Pancreas (tissue), 10 donors: Measurements from ENCODE around the gene DNM1. TPM values are rescaled to one million over a fixed set of nuclear protein-coding genes. Genes with fewer than 3 reads are reported as not detected.
"Not testable (repeated sequence)": the region's sequence is repeated elsewhere in the genome, so short reads cannot be mapped to it uniquely, and the experiment has no call there.

Experiments used
- ATAC-seq, 4 donors: fragments of 200-7000 bp; cut with Tn5 transposase; one replicate each; pipeline versions ENCODE4 v1.8.0 to v1.9.1; 2020; ENCODE audit warnings: mild to moderate bottlenecking in 4 of 4, moderate library complexity in 4 of 4
- DNase-seq, 6 donors: peaks; one replicate each; pipeline ENCODE4 v3.0.0-alpha.2; 2020
- FAIRE-seq: peaks from 2 replicates; lab custom pipeline; 2012; peaks lifted over from hg19 to GRCh38; lab: Jason Lieb, UNC
- H3K27ac ChIP-seq, 4 donors: fragments of 200-600 bp; sonication (generic); 1 replicate in 3 of 4; 2 replicates in 1 of 4; pipeline versions ENCODE4 v1.5.0 to v1.8.0; 2020
- H3K27me3 ChIP-seq, 4 donors: fragments of 200-600 bp; one replicate each; pipeline ENCODE4 v1.8.0; 2021
- H3K36me3 ChIP-seq, 3 donors: fragments of 200-600 bp; sonication (generic) in 1 of 3; one replicate each; pipeline versions ENCODE4 v1.5.0 to v1.8.0; 2020 to 2021
- H3K4me1 ChIP-seq, 3 donors: fragments of 200-600 bp; one replicate each; pipeline ENCODE4 v1.8.0; 2021
- H3K4me3 ChIP-seq, 4 donors: fragments of 200-600 bp; sonication (generic) in 2 of 4; one replicate each; pipeline versions ENCODE4 v1.5.0 to v1.8.0; 2020 to 2021
- H3K9me3 ChIP-seq, 4 donors: fragments of 200-600 bp; one replicate each; pipeline ENCODE4 v1.8.0; 2021
- WGBS, 2 donors: extraction: QIAGEN DNeasy Blood & Tissue Kit; methylation state at CpG; one replicate each; pipeline ENCODE4 v1.1.7; 2013; 5-methylcytosine and 5-hydroxymethylcytosine counted together
- intact Hi-C, 3 donors: fragments of 100-400 bp; cut with DNase I; formaldehyde crosslinking; loops; one replicate each; pipeline versions ENCODE4 v1.11.1 to v1.14.2; 2022
- polyA plus RNA-seq, 2 donors: library from polyadenylated mRNA; stranded (reverse); fragments of 200-250 nt; gene quantifications; one replicate each; pipeline ENCODE4 v1.2.3, GENCODE V29; 2013
- total RNA-seq, 6 donors: library from RNA; stranded (reverse); fragmentation: NEBNext Ultra II Directional in 4 of 6; extraction: Animal tissue kit (Norgen Biotek cat#: 25700) in 4 of 6; gene quantifications; one replicate each; pipeline versions ENCODE4 v1.2.1 to v1.2.4, GENCODE V29; 2021 to 2023
- TF ChIP-seq, protein P1 (sequence below), 4 donors: fragments of 200-600 bp; sonication (generic) in 3 of 4; IDR thresholded peaks; one replicate each; pipeline versions ENCODE4 v1.5.0 to v1.8.0; 2021; ENCODE audit warnings: antibody characterized with exemption in 4 of 4
- donor health status: healthy with polysubstance abuse.
- donor health status: DM: no; HTN: no; CAD: no; lungs with moderate emphysema.
- donor health status: DM: no; HTN: no; CAD: no.
- donor health status: control.
- donor health status: control.
- donor health status: Bipolar disorder and iron deficiency.
- donor health status: DM: yes; HTN: yes; CAD: no.
- donor health status: DM: no; HTN: no; CAD: no.
- donor health status: DM: no; HTN: no; CAD: no.
- donor health status: DM: yes; HTN: yes; CAD: no.

Gene DNM1
- total and polyA plus RNA-seq, 8 donors, result 5.8 to 23.1 (median 12.3) TPM

DNA sequence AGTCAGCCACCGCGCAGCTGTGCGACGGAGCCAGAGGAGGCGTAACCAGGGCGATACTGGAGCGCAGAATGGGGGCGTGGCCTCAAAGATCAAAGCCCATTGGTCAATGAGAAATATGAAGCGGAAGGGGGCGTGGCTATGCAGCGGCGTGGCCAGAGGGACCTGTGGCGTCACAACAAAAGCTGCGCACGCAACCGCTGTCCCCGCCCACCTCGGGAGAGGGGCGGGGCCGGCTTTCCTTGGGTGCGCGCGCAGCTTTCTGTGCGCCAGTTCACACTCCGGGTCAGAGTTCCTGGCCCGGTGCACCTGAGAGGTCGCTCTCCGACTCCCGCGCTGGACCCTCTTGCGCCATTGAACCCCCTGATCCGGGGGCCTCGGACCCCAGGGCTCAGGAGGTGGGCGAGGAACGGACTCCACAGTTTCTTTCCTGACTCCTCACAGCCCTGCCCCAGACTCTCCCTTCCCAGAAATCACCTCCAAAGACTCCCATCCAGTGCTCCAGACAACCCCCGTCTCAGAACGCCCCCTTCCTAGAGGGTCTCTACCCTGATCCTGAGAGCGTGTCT lies 72.9 kb downstream of the DNM1 start, which contains the start of gene SWI5:
Gene SWI5, plus strand, starts transcription at position 269 of the 566 bp plus-strand sequence.
- intact Hi-C loops, result no loop called here
- FAIRE-seq (peak; percentile 41), ATAC-seq (peak; percentile 93 to 97 (median 96)), DNase-seq (peak; percentile 100)
- Histone ChIP-seq H3K27ac (peak within 1 kb of the TSS; percentile 73 to 76 (median 74)), H3K4me1 (peaks cover 0 to 12% (median 5%) of the 10 kb centered on the region in 3 donors), H3K36me3 (peaks cover 0 to 12% (median 0%) of the 10 kb centered on the region in 3 donors), H3K27me3 (no peaks in the 10 kb centered on the region), H3K4me3 (peak within 1 kb of the TSS; percentile 84 to 91 (median 90)), H3K9me3 (no peaks in the 10 kb centered on the region)
- 0% methylated on average over 33 to 38 of the region's 38 CpGs for WGBS, 2 donors
- TF ChIP-seq, protein P1, sequence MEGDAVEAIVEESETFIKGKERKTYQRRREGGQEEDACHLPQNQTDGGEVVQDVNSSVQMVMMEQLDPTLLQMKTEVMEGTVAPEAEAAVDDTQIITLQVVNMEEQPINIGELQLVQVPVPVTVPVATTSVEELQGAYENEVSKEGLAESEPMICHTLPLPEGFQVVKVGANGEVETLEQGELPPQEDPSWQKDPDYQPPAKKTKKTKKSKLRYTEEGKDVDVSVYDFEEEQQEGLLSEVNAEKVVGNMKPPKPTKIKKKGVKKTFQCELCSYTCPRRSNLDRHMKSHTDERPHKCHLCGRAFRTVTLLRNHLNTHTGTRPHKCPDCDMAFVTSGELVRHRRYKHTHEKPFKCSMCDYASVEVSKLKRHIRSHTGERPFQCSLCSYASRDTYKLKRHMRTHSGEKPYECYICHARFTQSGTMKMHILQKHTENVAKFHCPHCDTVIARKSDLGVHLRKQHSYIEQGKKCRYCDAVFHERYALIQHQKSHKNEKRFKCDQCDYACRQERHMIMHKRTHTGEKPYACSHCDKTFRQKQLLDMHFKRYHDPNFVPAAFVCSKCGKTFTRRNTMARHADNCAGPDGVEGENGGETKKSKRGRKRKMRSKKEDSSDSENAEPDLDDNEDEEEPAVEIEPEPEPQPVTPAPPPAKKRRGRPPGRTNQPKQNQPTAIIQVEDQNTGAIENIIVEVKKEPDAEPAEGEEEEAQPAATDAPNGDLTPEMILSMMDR (IDR thresholded peaks at IDR 0.05), result no peak

DNA sequence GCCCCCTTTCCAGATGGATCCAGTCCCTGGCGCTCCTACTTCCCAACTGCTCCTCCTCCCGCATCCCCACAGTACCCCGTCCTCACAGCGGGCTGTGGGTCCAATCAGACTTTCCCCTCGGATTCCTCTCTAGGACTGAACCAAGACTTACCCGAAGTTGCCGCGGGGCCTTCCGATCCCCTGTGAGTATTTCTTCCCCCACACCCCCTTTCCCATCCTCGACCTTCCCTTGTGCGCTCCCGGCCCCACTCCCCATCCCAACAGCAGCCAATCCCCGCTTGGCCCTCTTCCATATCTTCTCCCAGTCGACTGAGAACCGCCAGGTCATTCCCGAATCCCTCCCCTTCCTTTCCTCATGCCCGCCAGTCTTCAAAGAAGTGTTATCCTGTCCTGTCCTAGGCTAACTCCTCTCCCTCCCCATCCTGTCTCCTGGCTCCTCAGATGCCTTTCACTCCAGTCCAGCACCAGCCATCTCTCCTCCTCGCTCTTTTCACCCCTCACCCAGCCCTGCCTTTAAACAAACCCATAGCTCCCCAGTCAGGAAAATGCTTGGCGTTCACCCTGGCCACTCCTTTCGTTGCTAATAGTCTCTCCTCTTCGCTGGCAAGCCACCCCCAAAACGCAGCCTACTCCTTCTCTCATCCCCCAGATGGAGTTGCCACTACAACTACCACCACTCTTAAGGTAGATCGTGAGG lies 73.5 kb downstream of the DNM1 start:
- Histone ChIP-seq H3K4me3 (peak overlapping the region; percentile 55 to 91 (median 72)), H3K27me3 (no peaks in the 10 kb centered on the region), H3K36me3 (peaks cover 0 to 12% (median 0%) of the 10 kb centered on the region in 3 donors), H3K4me1 (peaks cover 0 to 12% (median 5%) of the 10 kb centered on the region in 3 donors), H3K27ac (peak overlapping the region in 3 of 4 donors; percentile 51 to 72 (median 57)), H3K9me3 (no peaks in the 10 kb centered on the region)
- ATAC-seq, result peak; percentile 2 to 17 (median 8)
- DNase-seq, result peak in 3 of 6 donors; percentile 35 to 41 (median 37)
- TF ChIP-seq, protein P1 (IDR thresholded peaks at IDR 0.05), result no peak
- FAIRE-seq, result no peak
- intact Hi-C loops, result no loop called here
- WGBS, 2 donors, result 8 to 10% methylated on average over 22 to 23 of the region's 23 CpGs

DNA sequence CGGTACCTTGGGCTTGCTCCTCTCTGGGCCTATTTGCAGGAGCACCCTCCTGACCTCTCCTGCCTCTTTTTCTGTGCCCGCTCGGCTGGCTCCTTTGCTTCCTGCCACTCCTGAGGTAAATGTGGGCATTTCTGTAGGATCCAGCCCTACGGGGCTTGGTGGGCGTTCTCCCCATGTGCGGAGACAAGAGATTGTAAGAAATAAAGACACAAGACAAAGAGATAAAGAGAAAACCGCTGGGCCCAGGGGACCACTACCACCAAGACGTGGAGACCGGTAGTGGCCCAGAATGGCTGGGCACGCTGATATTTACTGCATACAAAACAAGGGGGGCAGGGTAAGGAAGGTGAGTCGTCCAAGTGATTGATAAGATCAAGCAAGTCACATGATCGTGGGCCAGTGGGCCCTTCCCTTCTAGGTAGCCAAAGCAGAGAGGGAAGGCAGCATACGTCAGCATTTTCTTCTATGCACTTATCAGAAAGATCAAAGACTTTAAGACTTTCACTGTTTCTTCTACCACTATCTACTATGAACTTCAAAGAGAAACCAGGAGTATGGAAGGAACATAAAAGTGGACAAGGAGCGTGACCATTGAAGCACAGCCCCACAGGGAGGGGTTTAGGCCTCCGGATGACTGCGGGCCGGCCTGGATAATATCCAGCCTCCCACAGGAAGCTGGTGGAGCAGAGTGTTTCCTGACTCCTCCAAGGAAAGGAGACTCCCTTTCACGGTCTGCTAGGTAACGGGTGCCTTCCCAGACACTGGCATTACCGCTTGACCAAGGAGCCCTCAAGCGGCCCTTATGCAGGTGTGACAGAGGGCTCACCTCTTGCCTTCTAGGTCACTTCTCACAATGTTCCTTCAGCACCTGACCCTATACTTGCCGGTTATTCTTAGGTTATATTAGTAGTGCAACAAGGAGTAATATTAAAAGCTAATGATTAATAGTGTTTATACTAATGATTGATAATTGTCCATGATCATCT lies 76.2 kb downstream of the DNM1 start:
- DNase-seq, FAIRE-seq, ATAC-seq: not testable (repeated sequence)

DNA sequence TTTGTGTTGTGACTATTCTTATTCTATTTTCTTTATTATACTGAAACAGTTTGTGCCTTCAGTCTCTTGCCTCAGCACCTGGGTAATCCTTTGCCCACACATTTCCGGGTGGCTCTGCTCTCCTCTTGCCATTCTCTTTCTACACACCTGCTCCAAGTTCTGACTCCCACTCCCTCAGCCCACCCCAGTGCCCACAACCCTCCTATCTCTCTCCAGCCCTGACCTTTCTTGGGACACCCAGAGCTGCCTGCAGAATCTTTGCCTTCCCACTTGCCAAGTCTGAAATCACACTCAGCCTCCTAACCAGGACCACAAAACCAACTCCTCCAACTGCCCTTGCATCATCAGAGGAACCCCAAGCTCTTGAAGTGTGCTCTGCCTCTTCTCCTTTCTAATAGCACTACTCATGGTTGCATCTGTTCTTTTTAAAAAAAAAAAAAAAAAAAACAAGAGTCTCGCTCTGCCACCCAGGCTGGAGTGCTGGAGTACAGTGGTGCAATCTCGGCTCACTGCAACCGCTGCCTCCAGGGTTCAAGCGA lies 77.0 kb downstream of the DNM1 start:
- Histone ChIP-seq H3K27ac (no peak overlapping the region), H3K9me3 (no peaks in the 10 kb centered on the region), H3K4me3 (no peak overlapping the region), H3K27me3 (no peaks in the 10 kb centered on the region), H3K4me1 (peaks cover 0 to 6% (median 0%) of the 10 kb centered on the region in 3 donors), H3K36me3 (no peaks in the 10 kb centered on the region)
- intact Hi-C loops, result no loop called here
- WGBS, 2 donors, result 91 to 96% methylated on average over 5 of the region's 5 CpGs
- FAIRE-seq (no peak), ATAC-seq (no peak), DNase-seq (no peak)
- TF ChIP-seq, protein P1 (IDR thresholded peaks at IDR 0.05), result no peak

More for the DNA sequence above, 76.2 kb downstream of the DNM1 start:
- H3K36me3 ChIP-seq, H3K9me3 ChIP-seq, H3K27me3 ChIP-seq, H3K4me3 ChIP-seq, H3K27ac ChIP-seq, intact Hi-C loops, H3K4me1 ChIP-seq: not testable (repeated sequence)
- 80 to 82% methylated on average over 22 of the region's 22 CpGs for WGBS, 2 donors
